ENCODE data around the gene HS6ST3.

Gene HS6ST3

GRCh38 chr13:96690998-96691397, 601.1 kb downstream of the HS6ST3 start:
- no peak for DNase-seq (ENCODE audit: low read depth)
- no peaks in the 10 kb centered on the region for H3K4me1 ChIP-seq (ENCODE audit: control insufficient read depth, insufficient read depth, low read length)
- no peak overlapping the region for H3K9ac ChIP-seq (ENCODE audit: low read length)

DNA sequence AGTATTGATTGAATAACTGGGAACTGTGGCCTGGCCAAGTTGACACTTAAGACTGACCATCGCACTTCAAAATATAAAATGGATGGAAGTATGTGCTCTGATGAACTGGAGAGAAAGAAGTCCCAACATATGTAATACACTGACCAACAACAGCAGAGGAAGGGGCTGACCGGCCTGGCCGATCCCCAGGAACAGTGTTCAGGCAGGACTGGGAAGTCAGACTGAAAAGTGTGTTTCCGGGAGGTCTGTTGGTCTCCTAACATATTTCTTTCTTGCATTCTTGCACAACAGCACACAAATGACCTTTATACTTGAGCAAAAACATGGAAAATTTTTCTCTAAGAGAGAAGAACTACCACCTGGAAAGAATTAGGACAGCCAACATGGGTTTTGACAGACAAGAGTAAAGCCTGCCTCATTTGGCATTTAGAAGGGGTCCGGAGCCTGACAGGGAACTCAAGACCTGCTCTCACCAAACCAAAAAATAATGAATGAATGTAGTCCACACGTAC, 606.5 kb downstream of the HS6ST3 start:
- H3K4me3 ChIP-seq (ENCODE audit: low read length) = no peak overlapping the region
- H3K4me1 ChIP-seq (ENCODE audit: control insufficient read depth, insufficient read depth, low read length) = peaks cover 2% of the 10 kb centered on the region
- H3K9ac ChIP-seq (ENCODE audit: low read length) = no peak overlapping the region
- H3K27me3 ChIP-seq (replicated peaks; ENCODE audit: control insufficient read depth, insufficient read depth, low read length) = no peaks in the 10 kb centered on the region
- H3K9me3 ChIP-seq (ENCODE audit: control insufficient read depth, low read length) = no peaks in the 10 kb centered on the region
- peak; percentile 64 for DNase-seq (ENCODE audit: low read depth)
- H3K36me3 ChIP-seq (ENCODE audit: control insufficient read depth, insufficient read depth, low read length, severe bottlenecking) = no peaks in the 10 kb centered on the region

More at GRCh38 chr13:96690998-96691397, 601.1 kb downstream of the HS6ST3 start:
- Histone ChIP-seq H3K27me3 (replicated peaks; ENCODE audit: control insufficient read depth, insufficient read depth, low read length) (no peaks in the 10 kb centered on the region), H3K36me3 (ENCODE audit: control insufficient read depth, insufficient read depth, low read length, severe bottlenecking) (no peaks in the 10 kb centered on the region), H3K9me3 (ENCODE audit: control insufficient read depth, low read length) (no peaks in the 10 kb centered on the region), H3K4me3 (ENCODE audit: low read length) (no peak overlapping the region)

GRCh38 chr13:96700657-96701056, 610.8 kb downstream of the HS6ST3 start:
- no peaks in the 10 kb centered on the region for H3K27me3 ChIP-seq (replicated peaks; ENCODE audit: control insufficient read depth, insufficient read depth, low read length)
- H3K9ac ChIP-seq (ENCODE audit: low read length) = no peak overlapping the region
- H3K4me3 ChIP-seq (ENCODE audit: low read length) = no peak overlapping the region
- no peaks in the 10 kb centered on the region for H3K9me3 ChIP-seq (ENCODE audit: control insufficient read depth, low read length)
- no peak for DNase-seq (ENCODE audit: low read depth)
- H3K4me1 ChIP-seq (ENCODE audit: control insufficient read depth, insufficient read depth, low read length) = peaks cover 2% of the 10 kb centered on the region
- no peaks in the 10 kb centered on the region for H3K36me3 ChIP-seq (ENCODE audit: control insufficient read depth, insufficient read depth, low read length, severe bottlenecking)

DNA sequence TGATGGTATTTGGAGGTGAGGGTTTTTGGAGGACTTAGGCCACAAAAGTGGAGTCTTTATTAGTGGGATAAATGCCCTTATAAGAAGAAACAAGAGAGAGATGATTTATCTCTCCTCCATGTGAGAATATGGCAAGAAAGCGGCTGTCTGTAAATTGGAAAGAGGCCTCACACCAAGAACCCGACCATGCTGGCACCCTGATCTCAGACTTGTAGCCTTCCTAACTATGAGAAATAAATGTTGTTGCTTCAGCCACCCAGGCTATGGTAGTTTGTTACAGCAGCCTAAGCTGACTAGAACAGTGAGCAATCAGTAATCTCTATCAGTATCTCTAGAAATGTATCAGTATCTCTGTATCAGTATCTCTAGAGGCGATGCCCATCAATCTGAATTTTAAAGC, 617.2 kb downstream of the HS6ST3 start:
- Histone ChIP-seq H3K36me3 (ENCODE audit: control insufficient read depth, insufficient read depth, low read length, severe bottlenecking) (no peaks in the 10 kb centered on the region), H3K27me3 (replicated peaks; ENCODE audit: control insufficient read depth, insufficient read depth, low read length) (no peaks in the 10 kb centered on the region), H3K9ac (ENCODE audit: low read length) (no peak overlapping the region), H3K4me1 (ENCODE audit: control insufficient read depth, insufficient read depth, low read length) (no peaks in the 10 kb centered on the region), H3K9me3 (ENCODE audit: control insufficient read depth, low read length) (peaks cover 6% of the 10 kb centered on the region), H3K4me3 (ENCODE audit: low read length) (no peak overlapping the region)
- DNase-seq (ENCODE audit: low read depth) = no peak

GRCh38 chr13:96710166-96710862, 620.4 kb downstream of the HS6ST3 start:
- Histone ChIP-seq H3K4me1 (ENCODE audit: control insufficient read depth, insufficient read depth, low read length) (no peaks in the 10 kb centered on the region), H3K9ac (ENCODE audit: low read length) (no peak overlapping the region), H3K36me3 (ENCODE audit: control insufficient read depth, insufficient read depth, low read length, severe bottlenecking) (no peaks in the 10 kb centered on the region), H3K4me3 (ENCODE audit: low read length) (no peak overlapping the region), H3K9me3 (ENCODE audit: control insufficient read depth, low read length) (peaks cover 7% of the 10 kb centered on the region), H3K27me3 (replicated peaks; ENCODE audit: control insufficient read depth, insufficient read depth, low read length) (no peaks in the 10 kb centered on the region)
- peak; percentile 19 for DNase-seq (ENCODE audit: low read depth)

DNA sequence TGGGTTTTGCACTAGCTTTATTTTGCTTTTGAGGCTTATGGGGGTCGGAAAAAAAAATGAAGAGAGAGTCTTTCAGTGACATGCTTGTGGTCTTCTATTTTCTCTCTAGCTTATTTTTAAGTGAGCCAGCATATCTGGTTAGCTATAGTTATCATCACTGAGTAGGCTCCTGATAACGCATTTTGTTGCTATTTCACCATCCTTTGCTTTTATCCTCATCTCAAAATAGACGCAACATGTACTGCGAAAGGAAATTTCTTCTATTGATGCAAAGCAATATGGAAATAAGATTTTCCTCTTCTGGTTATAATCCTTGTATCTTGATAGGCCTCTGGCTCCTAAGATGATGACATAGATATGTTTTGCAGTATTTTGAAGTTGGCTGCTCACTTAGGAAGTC, 630.5 kb downstream of the HS6ST3 start:
- H3K36me3 ChIP-seq (ENCODE audit: control insufficient read depth, insufficient read depth, low read length, severe bottlenecking) = no peaks in the 10 kb centered on the region

DNA sequence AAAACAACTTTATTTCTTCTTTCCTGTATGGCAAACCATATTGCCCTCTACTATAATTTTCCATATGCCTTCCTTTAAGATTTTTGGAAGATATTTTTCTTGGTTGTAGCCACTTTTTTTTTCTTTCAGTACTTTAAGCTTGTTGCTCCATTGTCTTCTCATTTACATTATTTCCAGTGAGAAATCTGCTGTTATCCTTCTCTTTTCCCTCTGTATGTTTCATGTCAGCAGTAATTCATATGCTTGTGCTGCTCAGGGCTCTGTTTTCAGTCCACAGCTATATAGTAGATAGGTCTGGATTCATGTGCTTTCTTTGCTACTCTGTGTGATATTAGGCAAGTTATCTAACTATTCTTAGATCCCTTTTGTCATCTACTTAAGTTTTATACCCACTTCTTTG, 636.7 kb downstream of the HS6ST3 start:
- DNase-seq (ENCODE audit: low read depth) = no peak
- no peak overlapping the region for H3K4me3 ChIP-seq (ENCODE audit: low read length)
- no peaks in the 10 kb centered on the region for H3K36me3 ChIP-seq (ENCODE audit: control insufficient read depth, insufficient read depth, low read length, severe bottlenecking)
- H3K4me1 ChIP-seq (ENCODE audit: control insufficient read depth, insufficient read depth, low read length) = no peaks in the 10 kb centered on the region
- H3K9ac ChIP-seq (ENCODE audit: low read length) = no peak overlapping the region
- H3K9me3 ChIP-seq (ENCODE audit: control insufficient read depth, low read length) = peaks cover 18% of the 10 kb centered on the region
- no peaks in the 10 kb centered on the region for H3K27me3 ChIP-seq (replicated peaks; ENCODE audit: control insufficient read depth, insufficient read depth, low read length)

More for the DNA sequence above, 630.5 kb downstream of the HS6ST3 start:
- no peaks in the 10 kb centered on the region for H3K4me1 ChIP-seq (ENCODE audit: control insufficient read depth, insufficient read depth, low read length)
- DNase-seq (ENCODE audit: low read depth) = no peak
- no peak overlapping the region for H3K9ac ChIP-seq (ENCODE audit: low read length)
- peaks cover 3% of the 10 kb centered on the region for H3K9me3 ChIP-seq (ENCODE audit: control insufficient read depth, low read length)
- H3K27me3 ChIP-seq (replicated peaks; ENCODE audit: control insufficient read depth, insufficient read depth, low read length) = no peaks in the 10 kb centered on the region
- H3K4me3 ChIP-seq (ENCODE audit: low read length) = no peak overlapping the region

- DNase-seq (ENCODE audit: low read depth) = no peak
- Histone ChIP-seq H3K9ac (ENCODE audit: low read length) (no peak overlapping the region), H3K36me3 (ENCODE audit: control insufficient read depth, insufficient read depth, low read length, severe bottlenecking) (no peaks in the 10 kb centered on the region), H3K9me3 (ENCODE audit: control insufficient read depth, low read length) (peaks cover 18% of the 10 kb centered on the region), H3K27me3 (replicated peaks; ENCODE audit: control insufficient read depth, insufficient read depth, low read length) (no peaks in the 10 kb centered on the region), H3K4me1 (ENCODE audit: control insufficient read depth, insufficient read depth, low read length) (no peaks in the 10 kb centered on the region), H3K4me3 (ENCODE audit: low read length) (no peak overlapping the region)
These were observed 638.6 kb downstream of the HS6ST3 start for GRCh38 chr13:96728463-96728862.

DNA sequence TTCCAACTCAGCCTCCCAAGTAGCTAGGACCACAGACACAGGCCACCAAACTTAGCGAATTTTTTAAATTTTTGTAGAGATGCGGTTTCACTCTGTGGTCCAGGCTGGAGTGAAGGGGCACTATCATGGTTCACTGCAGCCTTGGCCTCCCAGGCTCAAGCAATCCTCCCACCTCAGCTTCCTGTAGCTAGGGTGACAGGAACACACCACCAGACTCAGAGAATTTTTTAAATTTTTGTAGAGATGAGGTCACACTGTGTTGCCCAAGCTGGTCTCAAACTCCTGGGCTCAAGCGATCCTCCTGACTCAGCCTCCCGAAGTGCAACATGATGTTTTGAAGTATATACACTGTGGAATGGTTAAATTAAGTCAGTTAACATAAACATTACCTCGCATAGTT, 640.8 kb downstream of the HS6ST3 start:
- no peaks in the 10 kb centered on the region for H3K27me3 ChIP-seq (replicated peaks; ENCODE audit: control insufficient read depth, insufficient read depth, low read length)
- H3K4me3 ChIP-seq (ENCODE audit: low read length) = no peak overlapping the region
- peaks cover 15% of the 10 kb centered on the region for H3K9me3 ChIP-seq (ENCODE audit: control insufficient read depth, low read length)
- H3K9ac ChIP-seq (ENCODE audit: low read length) = no peak overlapping the region
- H3K36me3 ChIP-seq (ENCODE audit: control insufficient read depth, insufficient read depth, low read length, severe bottlenecking) = no peaks in the 10 kb centered on the region
- DNase-seq (ENCODE audit: low read depth) = no peak
- no peaks in the 10 kb centered on the region for H3K4me1 ChIP-seq (ENCODE audit: control insufficient read depth, insufficient read depth, low read length)

GRCh38 chr13:96734499-96734898, 644.6 kb downstream of the HS6ST3 start:
- Histone ChIP-seq H3K9ac (ENCODE audit: low read length) (no peak overlapping the region), H3K9me3 (ENCODE audit: control insufficient read depth, low read length) (no peaks in the 10 kb centered on the region), H3K4me3 (ENCODE audit: low read length) (no peak overlapping the region), H3K4me1 (ENCODE audit: control insufficient read depth, insufficient read depth, low read length) (no peaks in the 10 kb centered on the region), H3K27me3 (replicated peaks; ENCODE audit: control insufficient read depth, insufficient read depth, low read length) (no peaks in the 10 kb centered on the region), H3K36me3 (ENCODE audit: control insufficient read depth, insufficient read depth, low read length, severe bottlenecking) (no peaks in the 10 kb centered on the region)
- no peak for DNase-seq (ENCODE audit: low read depth)

DNA sequence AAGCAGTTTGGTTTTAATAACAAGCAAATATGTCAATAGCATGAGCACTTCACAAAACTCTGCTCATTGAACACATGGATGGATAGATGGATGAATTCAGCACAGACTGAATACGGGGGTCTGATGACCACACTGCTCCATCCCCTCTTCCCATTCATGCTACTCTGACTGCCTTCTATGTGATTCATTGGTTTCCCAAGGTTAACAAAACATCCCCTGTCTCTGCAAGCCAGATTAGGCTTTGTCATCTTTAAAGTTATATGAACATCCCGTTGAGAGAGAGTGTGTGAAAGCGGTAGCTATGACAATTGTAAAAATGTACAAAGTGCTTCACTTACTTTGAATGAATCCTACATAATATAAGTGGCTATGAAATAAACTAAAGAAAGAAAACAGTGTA, 651.9 kb downstream of the HS6ST3 start:
- Histone ChIP-seq H3K27me3 (replicated peaks; ENCODE audit: control insufficient read depth, insufficient read depth, low read length) (no peaks in the 10 kb centered on the region), H3K9ac (ENCODE audit: low read length) (no peak overlapping the region), H3K4me1 (ENCODE audit: control insufficient read depth, insufficient read depth, low read length) (no peaks in the 10 kb centered on the region), H3K4me3 (ENCODE audit: low read length) (no peak overlapping the region), H3K9me3 (ENCODE audit: control insufficient read depth, low read length) (peaks cover 9% of the 10 kb centered on the region), H3K36me3 (ENCODE audit: control insufficient read depth, insufficient read depth, low read length, severe bottlenecking) (no peaks in the 10 kb centered on the region)
- no peak for DNase-seq (ENCODE audit: low read depth)

All from adipocyte (in vitro differentiated cells).